GM19372 (cell line): Measurements from ENCODE around the gene HOXD12.
A peak's percentile ranks its signal among the peaks of the same experiment; 100 is the strongest.

Experiments used
- ATAC-seq: cut with Tn5 transposase; IDR thresholded peaks from one replicate; pipeline ENCODE4 v1.9.1; 2021; ENCODE audit warnings: mild to moderate bottlenecking, low read depth, moderate library complexity; ENCODE audit not compliant: unreplicated experiment

HOXD12 gene

DNA sequence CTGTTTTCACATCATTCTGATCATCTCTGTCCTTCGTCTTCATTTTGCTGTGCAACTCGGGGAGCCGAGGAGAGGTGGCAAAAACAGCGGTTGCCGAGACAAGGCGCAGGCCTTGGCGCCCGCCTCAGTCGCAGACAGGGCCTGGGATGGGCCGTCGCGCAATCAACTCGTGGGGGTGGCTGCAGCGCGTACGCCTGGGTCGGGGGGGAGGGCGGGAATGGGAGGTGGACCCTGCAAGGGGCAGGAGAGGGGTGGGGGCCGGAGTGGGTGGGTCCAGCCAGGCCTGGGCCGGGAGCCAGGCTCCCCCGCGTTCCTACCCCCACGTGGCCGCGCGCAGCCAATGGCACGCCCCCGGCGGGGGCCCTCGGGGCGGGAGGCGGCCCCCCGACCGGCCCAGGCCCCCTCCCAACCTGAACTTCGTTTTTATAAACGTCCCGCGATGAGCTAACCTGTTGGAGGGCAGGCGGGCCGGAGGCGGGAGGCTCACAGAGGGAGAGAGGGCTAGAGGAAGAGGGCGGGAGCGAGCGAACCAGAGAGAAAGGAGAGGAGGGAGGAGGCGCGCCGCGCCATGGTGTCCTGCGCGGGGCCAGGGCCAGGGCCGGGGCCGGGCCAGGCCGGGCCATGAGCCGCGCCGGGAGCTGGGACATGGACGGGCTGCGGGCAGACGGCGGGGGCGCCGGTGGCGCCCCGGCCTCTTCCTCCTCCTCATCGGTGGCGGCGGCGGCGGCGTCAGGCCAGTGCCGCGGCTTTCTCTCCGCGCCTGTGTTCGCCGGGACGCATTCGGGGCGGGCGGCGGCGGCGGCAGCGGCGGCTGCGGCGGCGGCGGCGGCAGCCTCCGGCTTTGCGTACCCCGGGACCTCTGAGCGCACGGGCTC, 7.1 kb upstream of the HOXD12 start, which contains the start of gene HOXD13:
TSS of gene HOXD13 (plus strand) at position 452 of the 875 bp plus-strand sequence. CDS start at position 622, 170 bp downstream.
- no peak for ATAC-seq

DNA sequence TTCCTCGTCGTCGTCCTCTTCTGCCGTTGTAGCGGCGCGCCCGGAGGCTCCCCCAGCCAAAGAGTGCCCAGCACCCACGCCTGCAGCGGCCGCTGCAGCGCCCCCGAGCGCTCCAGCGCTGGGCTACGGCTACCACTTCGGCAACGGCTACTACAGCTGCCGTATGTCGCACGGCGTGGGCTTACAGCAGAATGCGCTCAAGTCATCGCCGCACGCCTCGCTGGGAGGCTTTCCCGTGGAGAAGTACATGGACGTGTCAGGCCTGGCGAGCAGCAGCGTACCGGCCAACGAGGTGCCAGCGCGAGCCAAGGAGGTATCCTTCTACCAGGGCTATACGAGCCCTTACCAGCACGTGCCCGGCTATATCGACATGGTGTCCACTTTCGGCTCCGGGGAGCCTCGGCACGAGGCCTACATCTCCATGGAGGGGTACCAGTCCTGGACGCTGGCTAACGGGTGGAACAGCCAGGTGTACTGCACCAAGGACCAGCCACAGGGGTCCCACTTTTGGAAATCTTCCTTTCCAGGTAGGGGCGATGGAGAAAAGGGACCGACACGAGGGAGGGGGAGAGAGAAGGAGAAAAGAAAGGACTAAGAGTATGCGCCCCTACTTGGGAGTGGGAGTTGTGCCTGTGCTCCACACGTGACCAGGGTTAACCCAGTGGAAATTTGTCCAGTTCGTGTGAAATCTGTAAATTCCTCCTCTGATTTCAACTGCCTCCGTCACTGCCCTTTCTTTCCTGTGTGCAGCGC, 6.3 kb upstream of the HOXD12 start:
- no peak for ATAC-seq

DNA sequence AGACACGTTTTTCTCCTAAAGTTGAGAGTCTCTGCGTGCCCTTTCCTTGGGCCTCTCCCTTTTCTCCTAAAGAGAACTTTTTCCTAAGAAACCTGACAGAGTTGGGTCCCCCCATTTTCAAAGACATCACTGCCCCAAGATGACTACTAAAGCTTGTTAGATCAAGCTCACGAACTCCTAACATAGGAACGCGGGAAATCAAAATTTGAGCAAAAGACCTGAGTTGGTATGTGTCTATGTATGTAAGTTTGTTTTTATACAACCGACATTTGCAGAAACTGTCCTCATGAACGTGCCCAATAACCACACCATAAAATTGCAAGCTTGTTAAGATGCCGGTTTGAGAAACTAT, 5.7 kb upstream of the HOXD12 start:
- no peak for ATAC-seq

DNA sequence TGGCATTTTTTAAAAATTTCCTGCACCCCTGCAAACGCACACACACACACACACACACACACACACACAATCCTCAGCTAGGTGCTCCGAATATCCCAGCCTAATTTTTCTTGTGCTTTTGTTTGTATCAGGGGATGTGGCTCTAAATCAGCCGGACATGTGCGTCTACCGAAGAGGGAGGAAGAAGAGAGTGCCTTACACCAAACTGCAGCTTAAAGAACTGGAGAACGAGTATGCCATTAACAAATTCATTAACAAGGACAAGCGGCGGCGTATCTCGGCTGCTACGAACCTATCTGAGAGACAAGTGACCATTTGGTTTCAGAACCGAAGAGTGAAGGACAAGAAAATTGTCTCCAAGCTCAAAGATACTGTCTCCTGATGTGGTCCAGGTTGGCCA, 5.2 kb upstream of the HOXD12 start:
- no peak for ATAC-seq

DNA sequence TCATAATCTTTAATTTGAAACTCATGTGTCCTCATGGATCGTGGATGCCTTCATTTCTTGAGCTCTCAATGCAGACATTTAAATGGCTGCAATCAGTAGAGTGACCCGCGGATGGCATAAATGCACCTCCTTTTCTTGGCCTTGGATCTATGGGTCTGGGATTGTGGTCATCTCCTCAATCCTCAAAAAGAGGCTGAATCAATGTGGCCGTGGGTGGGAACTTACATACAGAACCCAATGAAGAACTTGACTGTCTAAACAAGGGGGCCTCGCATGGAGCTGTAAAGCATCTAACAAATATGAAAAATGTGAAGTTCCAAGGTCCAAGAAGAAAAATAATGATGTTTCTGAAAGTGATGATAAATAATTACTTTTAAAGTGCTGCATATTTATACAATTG, 4.2 kb upstream of the HOXD12 start:
- no peak for ATAC-seq

DNA sequence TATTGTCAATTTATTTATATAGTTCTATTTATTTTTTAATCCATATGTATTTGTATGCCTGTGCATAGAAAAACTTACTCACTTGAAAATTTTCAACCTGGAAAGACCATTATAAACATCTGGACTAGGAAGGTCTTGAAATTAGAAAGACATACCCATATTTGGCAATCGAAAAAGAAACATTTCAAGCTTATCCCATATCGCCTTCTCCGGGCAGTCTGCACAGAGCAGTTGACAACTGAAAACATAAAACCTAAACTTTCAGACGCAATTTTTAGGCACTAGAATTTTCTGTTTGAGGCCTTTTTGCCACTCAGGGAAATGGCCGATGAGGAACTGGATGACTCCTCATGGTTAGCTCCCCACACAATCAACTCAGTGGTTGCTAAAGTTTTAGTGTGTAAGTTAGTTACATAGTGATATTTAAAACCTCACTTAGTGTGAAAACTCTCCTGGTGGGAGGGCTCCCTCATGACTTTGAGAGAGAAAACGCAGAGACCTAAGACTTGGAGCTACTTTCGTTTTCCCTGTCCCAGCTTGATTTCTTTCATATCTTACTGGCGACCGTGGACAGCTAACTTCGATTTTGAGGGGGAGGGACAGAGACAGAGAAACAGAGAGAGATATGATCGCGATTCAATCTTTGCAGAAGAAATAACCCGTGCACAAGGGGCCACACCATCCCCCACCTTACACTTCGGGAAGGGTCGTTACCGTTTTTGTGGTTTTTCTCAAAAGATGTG, 3.2 kb upstream of the HOXD12 start:
- ATAC-seq = no peak

DNA sequence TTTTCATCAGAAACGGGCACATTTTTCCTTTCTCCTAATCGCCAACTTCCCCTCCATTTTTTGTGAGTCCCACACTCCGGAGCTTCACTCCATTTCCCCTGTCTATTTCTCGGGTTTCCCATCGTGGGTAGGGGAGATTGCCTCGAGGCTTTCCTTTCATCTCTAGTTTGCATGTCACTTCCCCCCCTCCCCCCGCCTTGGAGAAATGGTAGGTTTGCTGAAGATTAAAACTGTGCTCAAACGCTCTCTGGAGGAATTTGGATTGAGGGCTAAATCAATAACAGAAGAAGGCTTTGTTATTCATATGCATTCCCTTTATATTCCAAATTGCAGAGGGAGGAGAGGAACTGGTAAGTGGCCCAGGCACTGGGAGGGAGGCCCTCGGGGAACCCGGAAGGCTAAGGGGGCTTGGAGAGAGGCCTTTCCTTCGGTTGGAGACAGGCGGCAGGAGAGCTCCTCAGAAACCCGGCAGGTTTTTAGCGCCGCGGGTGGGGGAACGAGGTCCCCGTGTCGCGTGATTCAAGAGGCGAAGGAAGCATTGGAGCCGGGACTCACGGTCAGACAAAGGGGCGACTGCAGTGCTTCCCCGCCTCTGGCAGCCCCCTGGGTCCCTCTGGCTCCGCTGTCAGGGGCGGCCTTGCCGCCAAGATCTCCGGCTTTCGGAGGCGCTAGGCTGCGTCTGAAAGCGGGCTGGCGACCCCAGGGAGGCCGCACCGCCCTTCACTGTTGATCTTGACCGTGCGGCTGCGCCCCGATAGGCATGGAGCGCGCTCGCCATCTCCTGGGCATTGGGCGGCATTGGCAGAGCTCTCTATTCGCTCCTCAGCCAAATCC, 2.4 kb upstream of the HOXD12 start:
- peak; percentile 87 for ATAC-seq

DNA sequence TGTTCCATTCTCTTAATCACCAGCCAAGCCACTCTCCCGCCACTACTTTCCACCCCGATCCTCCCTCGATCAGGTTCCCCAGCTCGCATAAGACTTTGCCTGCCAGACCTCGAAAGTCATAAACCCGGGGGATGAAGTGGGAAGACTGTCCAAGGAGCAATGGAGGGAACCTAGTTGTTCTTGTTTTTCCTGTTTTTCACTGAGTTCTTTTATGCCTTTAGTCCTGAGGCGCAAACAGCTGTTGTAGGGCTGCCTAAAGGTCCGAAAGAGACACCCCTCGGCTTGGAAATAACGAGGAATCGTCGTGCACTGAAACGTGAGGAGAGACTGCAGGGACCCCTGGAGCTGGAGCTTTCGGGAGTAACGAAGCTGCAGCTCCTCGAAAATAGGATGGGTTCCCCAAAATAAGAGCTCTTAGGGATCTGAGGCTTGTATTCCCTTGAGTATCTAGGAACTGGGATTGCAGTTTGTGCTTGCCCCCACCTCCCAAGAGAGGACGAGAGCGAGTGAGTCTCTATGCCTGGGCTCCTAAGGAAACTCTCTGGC, 1.7 kb upstream of the HOXD12 start:
- ATAC-seq = no peak

DNA sequence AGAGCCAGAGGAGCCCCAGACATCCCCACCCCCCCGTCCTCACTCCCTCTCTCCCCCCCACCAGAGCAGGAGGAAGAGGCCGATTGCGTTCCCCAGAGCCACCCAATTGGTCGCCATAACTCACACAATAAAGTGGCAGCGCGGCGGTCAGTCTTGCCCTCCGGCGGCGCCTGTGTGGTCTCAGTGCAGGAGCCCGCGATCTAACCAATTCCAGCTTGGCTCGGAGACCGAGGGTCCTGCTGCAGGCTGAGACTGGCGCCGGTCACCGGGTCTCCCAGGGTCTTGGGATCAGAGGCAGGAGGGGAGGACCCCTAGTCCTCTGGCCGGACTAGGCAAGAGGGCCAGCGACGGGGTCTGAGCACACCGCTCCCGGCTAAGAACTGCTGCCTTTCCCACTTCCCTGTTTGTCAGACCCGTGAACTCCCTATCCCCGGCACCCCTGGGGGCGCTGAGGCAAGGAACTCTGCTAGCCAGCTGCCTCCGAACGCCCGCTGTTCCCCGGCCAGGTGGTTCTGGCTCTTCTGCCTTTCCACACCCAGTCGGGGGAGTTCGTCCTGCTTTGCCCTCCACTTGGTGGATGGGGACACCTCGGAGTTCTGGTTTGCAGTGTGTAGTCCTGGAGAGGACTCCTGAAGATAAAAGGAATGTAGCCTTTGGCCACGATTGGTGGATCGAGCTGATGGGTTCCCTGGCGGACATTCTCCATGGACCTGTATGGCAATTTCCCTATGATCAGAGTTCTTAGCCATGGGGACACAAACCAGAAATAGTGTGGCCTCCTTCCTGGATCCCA, 1.0 kb upstream of the HOXD12 start:
- ATAC-seq = no peak

DNA sequence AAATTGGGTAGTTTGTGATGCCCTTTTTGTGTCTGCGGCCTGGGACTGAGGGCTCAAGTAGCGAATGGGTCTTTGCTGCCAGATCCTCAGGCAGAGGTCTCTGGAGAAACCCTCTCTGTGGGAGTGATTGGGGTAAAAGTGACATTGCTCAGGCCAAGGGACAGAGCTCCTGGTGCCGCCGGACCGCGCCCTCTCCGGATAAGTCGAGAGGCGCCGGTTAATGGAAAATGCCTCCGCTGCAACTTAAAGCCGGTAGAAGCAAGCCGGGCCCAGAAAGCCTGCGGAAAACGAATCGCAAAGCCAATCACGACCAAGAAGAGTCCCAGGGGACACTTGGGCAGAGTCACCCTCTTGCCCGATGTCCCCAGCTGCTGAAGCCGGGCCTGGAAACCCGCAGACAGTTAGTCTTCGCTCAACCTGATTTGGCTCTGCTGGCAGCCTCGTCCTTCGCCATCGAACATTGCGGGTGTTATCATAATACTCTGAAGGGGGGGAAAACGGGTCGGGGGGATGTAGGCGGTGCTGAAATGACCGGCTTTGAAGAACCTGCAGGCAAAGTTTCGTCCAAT, 352 bp upstream of the HOXD12 start:
- ATAC-seq = no peak

DNA sequence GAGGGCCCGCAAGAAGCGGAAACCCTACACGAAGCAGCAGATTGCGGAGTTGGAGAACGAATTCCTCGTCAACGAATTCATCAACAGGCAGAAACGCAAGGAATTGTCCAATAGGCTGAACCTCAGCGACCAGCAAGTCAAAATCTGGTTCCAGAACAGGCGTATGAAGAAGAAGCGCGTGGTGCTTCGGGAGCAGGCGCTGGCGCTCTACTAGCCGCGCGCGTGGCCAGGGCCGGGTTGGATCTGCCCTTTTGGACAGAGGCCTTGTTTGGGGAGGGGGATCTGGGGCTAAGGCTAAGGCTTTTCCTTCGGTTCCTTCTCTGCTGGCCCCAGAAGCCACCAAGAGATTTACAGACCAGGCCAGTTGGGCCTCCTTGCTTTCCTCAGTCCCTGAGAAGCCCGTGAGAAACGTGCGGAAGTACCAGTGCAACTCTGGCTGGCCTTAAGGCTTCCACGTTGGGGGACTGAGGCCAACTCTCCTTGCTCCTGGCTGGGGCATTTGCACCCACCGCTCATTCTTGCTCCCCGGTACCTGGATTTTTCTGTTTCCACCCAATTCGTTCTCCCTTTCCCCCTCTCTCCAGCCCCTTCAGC, 1.0 kb downstream of the HOXD12 start:
- ATAC-seq = no peak

DNA sequence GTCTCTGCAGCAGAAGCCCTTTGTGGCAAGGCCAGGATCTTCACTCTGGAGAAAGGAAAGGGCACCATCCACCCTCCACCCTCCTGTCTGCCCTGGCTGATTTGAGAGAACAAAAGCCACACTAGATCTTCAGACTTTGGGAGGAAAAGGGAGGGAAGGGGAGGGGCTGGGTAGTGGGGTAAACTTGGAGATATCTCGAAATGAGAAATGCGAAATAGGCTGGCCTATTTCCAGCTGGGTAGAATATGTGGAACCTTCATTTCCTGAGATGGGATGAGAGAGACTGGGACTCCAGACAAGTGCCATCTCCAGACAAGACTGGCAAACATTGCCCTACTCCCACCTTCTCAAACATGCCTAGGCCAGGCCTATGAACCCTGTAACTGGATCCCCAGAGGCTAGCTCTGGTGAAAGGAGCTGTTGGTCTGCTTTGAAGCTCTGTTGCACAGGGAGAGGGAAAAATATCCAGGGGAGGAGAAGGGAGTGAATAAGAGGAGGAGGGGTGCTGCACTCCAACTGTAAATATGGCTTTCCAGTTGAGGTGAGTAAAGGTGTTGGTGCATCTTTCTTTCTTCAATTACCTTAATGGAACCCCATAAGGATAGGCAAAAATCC, 1.7 kb downstream of the HOXD12 start:
- no peak for ATAC-seq

DNA sequence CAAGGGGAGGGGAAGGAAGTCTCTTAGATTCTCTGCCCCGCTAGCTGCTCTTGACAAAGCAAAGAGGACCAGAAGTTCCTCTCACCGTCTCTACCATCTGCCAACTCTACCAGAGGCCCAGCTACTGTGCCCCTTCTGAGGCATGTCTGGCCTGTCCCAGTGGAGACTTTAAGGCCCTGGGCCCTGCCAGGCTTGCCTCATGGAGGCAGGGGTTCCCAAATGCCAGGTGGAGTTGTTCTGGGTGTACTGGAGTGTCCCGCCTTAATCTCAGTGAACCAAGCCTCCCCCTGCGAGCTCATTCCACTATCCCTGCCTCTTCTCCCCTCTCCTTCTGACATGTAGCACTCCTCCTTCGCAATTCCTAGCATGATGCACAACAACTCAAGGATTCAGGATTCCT, 2.2 kb downstream of the HOXD12 start:
- ATAC-seq = no peak

DNA sequence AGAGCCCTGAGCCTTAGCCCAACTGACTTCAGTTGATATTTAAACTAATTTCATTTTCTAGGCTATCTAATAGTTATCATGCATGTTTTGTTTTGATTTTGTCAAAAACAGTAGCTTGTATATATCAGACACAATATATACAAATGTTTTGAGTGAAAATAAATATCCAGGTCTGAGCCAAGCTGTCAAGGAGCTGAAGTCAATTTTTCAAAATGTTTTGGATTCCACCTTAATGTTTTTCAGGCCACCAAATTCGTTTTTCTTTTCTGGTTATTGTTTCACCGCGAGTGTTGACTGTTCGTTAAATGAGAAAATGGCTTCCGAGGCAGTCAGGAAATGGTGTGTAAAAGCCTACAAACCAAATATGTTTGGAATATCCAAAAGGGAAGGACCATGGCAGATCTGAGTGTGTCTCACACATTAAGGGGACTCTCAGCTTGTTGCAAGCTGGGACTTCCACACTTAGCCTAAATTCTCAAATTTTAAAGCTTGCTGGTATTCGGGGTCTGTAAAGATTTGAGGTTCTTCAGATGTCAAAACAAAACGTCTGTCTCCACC, 2.8 kb downstream of the HOXD12 start:
- ATAC-seq = no peak

DNA sequence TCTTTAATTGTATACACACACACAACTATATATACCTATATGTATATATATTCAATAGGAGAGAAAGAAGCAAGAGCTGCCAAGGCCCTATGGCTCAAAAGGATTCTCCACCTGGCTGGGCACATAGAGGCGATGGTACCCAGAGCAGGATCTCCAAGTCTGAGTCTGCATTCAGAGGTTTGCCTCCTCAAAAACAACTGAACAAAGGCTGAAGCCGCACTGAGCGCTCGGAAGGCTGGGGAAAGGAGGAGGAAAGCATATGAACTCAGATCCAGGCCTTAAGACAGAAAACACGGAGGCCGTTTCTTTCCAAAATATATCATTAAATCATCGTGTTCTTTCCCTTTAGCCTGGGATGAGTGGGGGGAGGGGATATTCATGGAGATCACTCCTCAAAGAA, 3.6 kb downstream of the HOXD12 start:
- ATAC-seq = no peak

DNA sequence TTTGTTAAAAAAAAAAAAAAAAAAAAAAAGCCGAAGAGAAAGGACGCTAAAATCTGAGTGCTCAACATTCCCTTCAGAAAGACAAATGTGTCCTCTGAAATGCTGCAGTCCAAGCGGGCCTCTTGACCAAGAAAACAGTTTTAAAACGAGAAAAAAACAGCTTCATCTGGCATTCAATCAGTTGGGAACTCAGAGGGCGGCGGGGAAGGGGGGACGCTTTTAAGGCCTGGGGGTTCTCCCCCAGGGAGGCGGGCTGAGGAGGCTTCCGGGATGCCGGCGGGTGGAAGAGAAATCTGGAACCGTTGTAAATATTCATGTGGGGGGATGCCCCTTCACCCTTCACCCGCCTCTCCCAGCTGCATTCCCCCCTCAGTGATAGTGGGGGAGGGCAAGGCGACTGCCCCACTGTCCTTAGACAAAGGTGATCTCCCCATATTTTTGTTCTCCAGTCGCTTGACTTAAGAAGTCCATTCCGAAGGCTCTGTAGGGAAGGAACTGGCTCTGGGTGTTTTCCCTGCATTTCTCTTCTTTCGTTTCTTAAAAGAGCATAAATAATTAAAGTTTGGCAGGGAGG, 4.2 kb downstream of the HOXD12 start:
- no peak for ATAC-seq

DNA sequence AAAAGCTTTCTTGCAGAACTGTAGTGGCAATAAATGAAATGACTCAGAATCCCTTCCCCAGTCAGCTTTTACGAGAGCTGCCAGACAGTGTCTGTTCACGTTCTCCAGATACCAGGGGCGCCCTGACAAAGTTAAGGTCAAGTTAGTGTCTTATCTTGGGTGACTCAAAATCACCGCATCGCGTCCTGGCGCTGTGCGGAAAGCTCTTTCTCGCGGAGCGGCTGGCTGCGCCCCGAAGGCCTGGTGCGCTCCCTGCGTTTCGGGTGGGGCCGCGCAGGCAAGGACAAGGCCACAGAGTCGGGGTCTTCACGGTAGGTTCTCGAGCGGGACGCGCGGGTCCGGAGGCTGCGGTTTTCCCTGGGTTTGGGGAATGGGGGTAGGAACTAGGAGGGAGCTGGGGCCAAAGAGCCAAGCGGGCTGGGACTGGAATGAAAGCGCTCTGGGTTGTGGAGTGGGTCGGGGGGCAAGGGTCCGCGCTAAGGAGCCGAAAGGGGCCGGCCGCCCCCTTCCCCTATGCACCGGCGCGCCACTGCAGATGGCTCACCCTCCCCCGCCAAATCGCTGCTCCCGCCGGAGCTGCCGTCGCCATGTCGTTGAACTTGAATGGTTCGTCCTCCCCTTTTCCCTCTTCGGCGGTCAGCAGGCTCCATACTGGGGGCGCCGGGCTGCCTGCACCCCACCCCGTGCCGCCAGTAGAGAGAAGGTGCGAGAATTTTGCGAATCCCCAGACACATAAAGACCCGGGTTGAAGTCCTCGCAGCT, 4.9 kb downstream of the HOXD12 start:
- ATAC-seq = no peak
